H1 (cell line): Measurements from ENCODE around the gene SAAL1. TPM values are rescaled to one million over a fixed set of nuclear protein-coding genes. Genes with fewer than 3 reads are reported as not detected.

Experiments used
- CTCF ChIA-PET: fragments of 300-600 bp; sonication (Branson Sonifier 250); formaldehyde crosslinking; loops from one replicate; lab custom pipeline; 2021; ENCODE audit not compliant: partially characterized antibody; lab: Charles Lee
- POLR2A ChIA-PET: fragments of 300-600 bp; sonication (Branson Sonifier 250); formaldehyde crosslinking; loops from one replicate; lab custom pipeline; 2021; ENCODE audit warnings: inconsistent platforms; ENCODE audit not compliant: partially characterized antibody; lab: Charles Lee
- DNase-seq, 2 experiments: peaks; one replicate each; pipeline versions ENCODE4 v3.0.0 to v3.0.0-alpha.2; 2010 to 2022; ENCODE audit warnings: low spot score in 2 of 2, low read depth in 1 of 2, mixed read lengths in 1 of 2
- FAIRE-seq: peaks from 2 replicates; lab custom pipeline; 2011; peaks lifted over from hg19 to GRCh38; lab: Jason Lieb, UNC
- H2AFZ ChIP-seq: 2 replicates; pipeline ENCODE4 v1.8.1; 2012; ENCODE audit warnings: low read length, inconsistent platforms
- H2AK5ac ChIP-seq: 2 replicates; pipeline ENCODE4 v1.6.1; 2013; ENCODE audit warnings: low read depth, low read length
- H2BK120ac ChIP-seq: replicated peaks from 2 replicates; pipeline ENCODE3; 2013; ENCODE audit warnings: low read depth, low read length, inconsistent platforms
- H2BK12ac ChIP-seq: 2 replicates; pipeline ENCODE4 v1.6.1; 2013; ENCODE audit warnings: low read depth, low read length
- H2BK15ac ChIP-seq: 2 replicates; pipeline ENCODE4 v1.6.1; 2013; ENCODE audit warnings: low read length
- H2BK20ac ChIP-seq: 2 replicates; pipeline ENCODE4 v1.6.1; 2013; ENCODE audit warnings: low read length
- H2BK5ac ChIP-seq: 2 replicates; pipeline ENCODE4 v1.6.1; 2013; ENCODE audit warnings: low read depth, low read length
- H3K14ac ChIP-seq: 2 replicates; pipeline ENCODE4 v1.6.1; 2013; ENCODE audit warnings: inconsistent platforms; ENCODE audit not compliant: insufficient read length
- H3K18ac ChIP-seq: 2 replicates; pipeline ENCODE4 v1.6.1; 2013; ENCODE audit warnings: low read length; ENCODE audit errors: extremely low read depth
- H3K23ac ChIP-seq: 2 replicates; pipeline ENCODE4 v1.6.1; 2013; ENCODE audit warnings: inconsistent platforms; ENCODE audit not compliant: insufficient read length
- H3K23me2 ChIP-seq: 2 replicates; pipeline ENCODE4 v1.6.1; 2013; ENCODE audit warnings: low read depth, low read length
- H3K27ac ChIP-seq: 2 replicates; pipeline ENCODE4 v1.6.1; 2011; ENCODE audit warnings: low read depth, low read length, inconsistent platforms
- H3K27me3 ChIP-seq, 4 experiments: replicated peaks in 1 of 4; 1 replicate in 1 of 4; 2 replicates in 3 of 4; pipeline versions ENCODE4 v1.6.1 to v1.8.1; 2011 to 2013; ENCODE audit warnings: low read length in 3 of 4, mild to moderate bottlenecking in 3 of 4, inconsistent platforms in 2 of 4, mixed read lengths in 2 of 4, moderate library complexity in 1 of 4; ENCODE audit not compliant: control insufficient read depth in 3 of 4, insufficient read depth in 3 of 4; ENCODE audit errors: extremely low read depth in 1 of 4
- H3K36me3 ChIP-seq, 4 experiments: 2 replicates each; pipeline versions ENCODE4 v1.6.1 to v1.8.1; 2011 to 2013; ENCODE audit warnings: mild to moderate bottlenecking in 4 of 4, low read length in 3 of 4, moderate library complexity in 2 of 4, control low read depth in 1 of 4, inconsistent platforms in 1 of 4; ENCODE audit not compliant: insufficient read depth in 4 of 4, control insufficient read depth in 2 of 4
- H3K4ac ChIP-seq: replicated peaks from 2 replicates; pipeline ENCODE3; 2013; ENCODE audit warnings: low read length, low read depth, mixed read lengths, inconsistent platforms; ENCODE audit not compliant: insufficient read length
- H3K4me1 ChIP-seq, 4 experiments: replicated peaks in 1 of 4; 1 replicate in 1 of 4; 2 replicates in 3 of 4; pipeline versions ENCODE4 v1.6.1 to v1.8.1; 2011 to 2013; ENCODE audit warnings: low read length in 3 of 4, inconsistent platforms in 2 of 4, mixed read lengths in 1 of 4; ENCODE audit not compliant: insufficient read depth in 4 of 4, control insufficient read depth in 3 of 4
- H3K4me2 ChIP-seq, 2 experiments: 2 replicates each; pipeline versions ENCODE4 v1.6.1 to v1.8.1; 2011 to 2013; ENCODE audit warnings: low read depth in 2 of 2, low read length in 2 of 2, control low read depth in 1 of 2, inconsistent platforms in 1 of 2, mild to moderate bottlenecking in 1 of 2; ENCODE audit not compliant: insufficient read depth in 1 of 2
- H3K4me3 ChIP-seq, 4 experiments: fragments of 200-600, 300-600 bp in 1 of 4; sonication (generic), shearing (Covaris generic), sonication (Bioruptor Twin) in 1 of 4; 2 replicates each; pipeline versions ENCODE4 v1.5.1 to v1.8.1; 2011 to 2016; ENCODE audit warnings: low read length in 4 of 4, low read depth in 3 of 4, control low read depth in 2 of 4, inconsistent platforms in 2 of 4, mild to moderate bottlenecking in 2 of 4, mixed read lengths in 1 of 4, moderate library complexity in 1 of 4; ENCODE audit not compliant: insufficient read depth in 2 of 4; ENCODE audit errors: extremely low read depth in 1 of 4
- H3K56ac ChIP-seq: replicated peaks from 2 replicates; pipeline ENCODE3; 2013; ENCODE audit warnings: low read depth, mild to moderate bottlenecking, mixed read lengths, low read length, inconsistent platforms; ENCODE audit not compliant: insufficient read length
- H3K79me1 ChIP-seq: 2 replicates; pipeline ENCODE4 v1.6.1; 2013; ENCODE audit warnings: low read depth, low read length, control low read depth
- H3K79me2 ChIP-seq, 2 experiments: 2 replicates each; pipeline versions ENCODE4 v1.6.1 to v1.8.1; 2012 to 2013; ENCODE audit warnings: low read length in 2 of 2, mild to moderate bottlenecking in 2 of 2, inconsistent platforms in 1 of 2; ENCODE audit not compliant: insufficient read depth in 2 of 2, control insufficient read depth in 1 of 2
- H3K9ac ChIP-seq, 4 experiments: replicated peaks in 1 of 4; 1 replicate in 1 of 4; 2 replicates in 3 of 4; pipeline versions ENCODE4 v1.6.1 to v1.8.1; 2011 to 2013; ENCODE audit warnings: low read depth in 3 of 4, low read length in 3 of 4, control low read depth in 2 of 4, mild to moderate bottlenecking in 2 of 4, moderate library complexity in 2 of 4, inconsistent platforms in 1 of 4; ENCODE audit errors: extremely low read depth in 1 of 4
- H3K9me3 ChIP-seq, 2 experiments: 2 replicates each; pipeline versions ENCODE4 v1.6.1 to v1.8.1; 2012 to 2013; ENCODE audit warnings: mild to moderate bottlenecking in 2 of 2, moderate library complexity in 2 of 2, control low read depth in 1 of 2, inconsistent platforms in 1 of 2, low read depth in 1 of 2, low read length in 1 of 2, mixed read lengths in 1 of 2; ENCODE audit not compliant: insufficient read depth in 2 of 2
- H4K20me1 ChIP-seq, 2 experiments: replicated peaks in 1 of 2; 2 replicates each; pipeline versions ENCODE3 to v1.8.1; 2011 to 2013; ENCODE audit warnings: inconsistent platforms in 2 of 2, low read length in 2 of 2, mild to moderate bottlenecking in 1 of 2; ENCODE audit not compliant: insufficient read depth in 2 of 2, control insufficient read depth in 1 of 2
- H4K5ac ChIP-seq: 2 replicates; pipeline ENCODE4 v1.6.1; 2013; ENCODE audit warnings: low read length, low read depth, mixed read lengths, inconsistent platforms; ENCODE audit not compliant: insufficient read length
- H4K8ac ChIP-seq: 2 replicates; pipeline ENCODE4 v1.8.0; 2013; ENCODE audit warnings: mild to moderate bottlenecking, moderate library complexity, low read length, inconsistent platforms; ENCODE audit not compliant: insufficient read depth; ENCODE audit errors: extremely low read depth
- H4K91ac ChIP-seq: replicated peaks from 2 replicates; pipeline ENCODE3; 2013; ENCODE audit warnings: low read length, mixed read lengths, inconsistent platforms; ENCODE audit not compliant: insufficient read length
- ATF2 ChIP-seq: IDR thresholded peaks from 2 replicates; pipeline ENCODE4 v1.6.1; 2012; ENCODE audit warnings: low read length, inconsistent platforms
- BCL11A ChIP-seq, 2 experiments: IDR thresholded peaks; one replicate each; pipeline ENCODE4 v1.6.1; 2011; ENCODE audit warnings: low read depth in 2 of 2, low read length in 2 of 2, mild to moderate bottlenecking in 2 of 2
- CREB1 ChIP-seq: IDR thresholded peaks from 2 replicates; pipeline ENCODE4 v1.6.1; 2012; ENCODE audit warnings: inconsistent platforms
- CTBP2 ChIP-seq: IDR thresholded peaks from 2 replicates; pipeline ENCODE4 v1.7.0; 2011; ENCODE audit warnings: borderline replicate concordance, mild to moderate bottlenecking, moderate library complexity, mixed read lengths, low read length; ENCODE audit not compliant: insufficient read depth, insufficient read length
- KDM1A ChIP-seq: fragments of 200-600, 300-600 bp; sonication (generic); IDR thresholded peaks from 2 replicates; pipeline ENCODE4 v1.7.1; 2016; ENCODE audit warnings: mild to moderate bottlenecking, low read length, borderline replicate concordance
- MAFK ChIP-seq: IDR thresholded peaks from 2 replicates; pipeline ENCODE4 v1.6.1; 2012; ENCODE audit warnings: low read depth, mild to moderate bottlenecking, improper control_type of control experiment, low read length
- PHF8 ChIP-seq: fragments of 200-600 bp; sonication (generic); conservative IDR thresholded peaks from 2 replicates; pipeline ENCODE4 v1.7.1; 2012; ENCODE audit warnings: low read depth, mild to moderate bottlenecking, inconsistent platforms, low read length, moderate library complexity
- USF2 ChIP-seq: IDR thresholded peaks from 2 replicates; pipeline ENCODE4 v1.6.1; 2011; ENCODE audit warnings: low read length, improper control_type of control experiment
- ZNF274 ChIP-seq: IDR thresholded peaks from 2 replicates; pipeline ENCODE4 v1.7.0; 2012; ENCODE audit warnings: low read length, borderline replicate concordance; ENCODE audit errors: extremely low read depth
- WGBS, 2 experiments: shearing (Covaris generic) in 1 of 2; methylation state at CpG; one replicate each; pipeline versions ENCODE4 v1.1.6 to v1.1.7; 2013 to 2015; ENCODE audit warnings: low lambda C conversion rate in 2 of 2, mixed read lengths in 2 of 2, inconsistent platforms in 1 of 2, low coverage in 1 of 2, missing lambda C conversion rate in 1 of 2; ENCODE audit not compliant: insufficient replicate concordance in 2 of 2, insufficient coverage in 1 of 2, insufficient read length in 1 of 2; ENCODE audit errors: extremely low coverage in 1 of 2, missing lambda C conversion rate in 1 of 2; 5-methylcytosine and 5-hydroxymethylcytosine counted together
- polyA plus RNA-seq, 7 experiments: library from polyadenylated mRNA; depleted of rRNA in 3 of 7; stranded (reverse) in 5 of 7; unstranded in 2 of 7; fragments of >200 nt in 5 of 7; fragments of 200-250 nt in 2 of 7; gene quantifications; 1 replicate in 5 of 7; 2 replicates in 1 of 7; 4 replicates in 1 of 7; pipeline versions ENCODE4 v1.2.1 to v1.2.3, GENCODE V29; 2011 to 2013; ENCODE audit warnings: missing spikeins in 2 of 7, mixed read lengths in 2 of 7
- total RNA-seq: library from RNA; stranded (reverse); fragmentation: NEBNext Ultra II Directional; extraction: Animal tissue kit (Norgen Biotek cat#: 25700); gene quantifications from 2 replicates; pipeline ENCODE4 v1.2.1, GENCODE V29; 2021

The SAAL1 gene
- total and polyA plus RNA-seq, 2 of the 8 experiments (the other 6 are each of a cell fraction or from before 2014, with no cell fraction given), result 26.4 to 46.6 TPM

DNA sequence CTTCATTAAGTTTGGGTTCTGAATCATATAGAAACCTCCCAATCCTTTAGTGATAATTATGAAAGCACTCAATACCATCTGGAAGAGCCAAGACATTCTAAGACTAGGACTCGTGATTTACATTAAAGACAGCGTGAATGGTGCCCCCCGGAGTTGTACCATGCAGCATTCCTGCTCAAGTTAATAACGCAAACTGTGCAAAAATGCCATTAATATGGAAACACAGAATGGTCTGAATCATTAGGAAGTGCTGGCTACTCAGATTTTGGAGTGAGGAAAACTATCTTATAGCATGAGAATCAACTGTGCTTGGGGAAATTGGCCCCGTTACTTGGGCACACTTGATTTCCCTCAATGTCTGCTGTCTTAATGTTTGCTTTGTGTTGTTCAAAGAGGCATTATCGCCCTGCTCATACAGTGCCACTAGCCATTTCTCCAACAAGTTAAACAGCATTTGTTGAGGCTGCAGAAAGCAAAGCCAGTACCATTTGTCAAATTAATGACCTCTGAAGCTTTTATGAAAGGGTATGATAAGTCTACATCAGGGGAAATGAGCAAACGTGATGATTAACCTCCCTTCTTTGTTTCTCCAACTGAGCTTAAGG is 41.3 kb downstream of the SAAL1 start:
- H2BK120ac ChIP-seq, result no peak overlapping the region
- no peak overlapping the region for H2BK5ac ChIP-seq
- H4K20me1 ChIP-seq, result no peaks in the 10 kb centered on the region
- 85% methylated on average over 7 of the region's 7 CpGs; no CpG with 5 or more reads in 1 of the 2 experiments for WGBS, 2 experiments
- H3K9ac ChIP-seq, result no peak overlapping the region
- no peaks in the 10 kb centered on the region for H3K79me1 ChIP-seq
- H3K27ac ChIP-seq, result no peak overlapping the region
- no peak overlapping the region for H4K5ac ChIP-seq
- H3K14ac ChIP-seq, result no peak overlapping the region
- H3K4me1 ChIP-seq, result 0 out of 7 replicates have a peak, but pooled peaks cover 0 to 3% (median 0%) of the 10 kb centered on the region in 4 experiments
- POLR2A ChIA-PET, result interaction anchor here (1.2 kb wide), 1 partner anchor 9 kb away, joined by 3 read pairs; no protein-coding TSS in a partner anchor
- no peak overlapping the region for H2BK15ac ChIP-seq
- H3K23ac ChIP-seq, result no peak overlapping the region
- no peaks in the 10 kb centered on the region for H3K9me3 ChIP-seq
- H2AFZ ChIP-seq, result no peak overlapping the region
- H3K4ac ChIP-seq, result no peak overlapping the region
- no peaks in the 10 kb centered on the region for H3K23me2 ChIP-seq
- no peak overlapping the region for H2AK5ac ChIP-seq
- no peak overlapping the region for H4K91ac ChIP-seq
- CTCF ChIA-PET, result interaction anchor here (1.2 to 1.7 kb wide), 3 partner anchors 8 to 17 kb away, joined by 3 to 4 read pairs (median 3); no protein-coding TSS in a partner anchor
- H4K8ac ChIP-seq, result no peak overlapping the region
- H3K56ac ChIP-seq, result no peak overlapping the region
- H2BK12ac ChIP-seq, result no peak overlapping the region
- H2BK20ac ChIP-seq, result no peak overlapping the region
- H3K79me2 ChIP-seq, result no peaks in the 10 kb centered on the region
- DNase-seq (no peak), FAIRE-seq (no peak)
- no peak overlapping the region for H3K4me2 ChIP-seq
- no peak overlapping the region for H3K4me3 ChIP-seq
- H3K27me3 ChIP-seq, result no peaks in the 10 kb centered on the region
- no peaks in the 10 kb centered on the region for H3K36me3 ChIP-seq
- H3K18ac ChIP-seq, result no peak overlapping the region
- no peak for TF ChIP-seq KDM1A
- no peak for TF ChIP-seq BCL11A (IDR thresholded peaks at IDR 0.05; ENCODE audit: low read depth in 2 of 2, low read length in 2 of 2)
- TF ChIP-seq ZNF274, result no peak
- no peak for TF ChIP-seq USF2
- TF ChIP-seq CREB1, result no peak
- no peak for TF ChIP-seq MAFK
- no peak for TF ChIP-seq PHF8
- no peak for TF ChIP-seq ATF2
- TF ChIP-seq CTBP2, result no peak
